Endothelial cell of umbilical vein (primary cell): ENCODE measurements around the gene DZIP3. TPM values are rescaled to one million over a fixed set of nuclear protein-coding genes. Genes with fewer than 3 reads are reported as not detected.

Experiments
- BruUV-seq: library from RNA; stranded (reverse); fragments of 400-500 nt; replicated peaks from 2 replicates; lab custom pipeline; 2021; lab: Mats Ljungman, UMichigan
- CTCF ChIA-PET: fragments of 300-600, 350-600 bp; sonication (Branson Sonifier 250); formaldehyde crosslinking; loops from one replicate; lab custom pipeline; 2021; ENCODE audit warnings: antibody characterized with exemption, inconsistent platforms; lab: Charles Lee
- POLR2A ChIA-PET: fragments of 300-600, 350-600 bp; sonication (Branson Sonifier 250); formaldehyde crosslinking; loops from one replicate; lab custom pipeline; 2021; ENCODE audit warnings: antibody characterized with exemption, inconsistent platforms; lab: Charles Lee
- DNase-seq: peaks from one replicate; pipeline ENCODE4 v3.0.0-alpha.2; 2011; ENCODE audit warnings: low read depth, low spot score
- FAIRE-seq: peaks from 2 replicates; lab custom pipeline; 2011; peaks lifted over from hg19 to GRCh38; lab: Jason Lieb, UNC
- H2AFZ ChIP-seq: 2 replicates; pipeline ENCODE4 v1.6.0; 2012; ENCODE audit warnings: low read depth, low read length, control low read depth, inconsistent platforms
- H3K27ac ChIP-seq: 2 replicates; pipeline ENCODE4 v1.5.1; 2011; ENCODE audit warnings: low read depth, mild to moderate bottlenecking, control low read depth, low read length, moderate library complexity; ENCODE audit not compliant: insufficient read depth
- H3K27me3 ChIP-seq, 2 experiments: 2 replicates each; pipeline versions ENCODE4 v1.6.0 to v1.6.1; 2011; ENCODE audit warnings: low read length in 2 of 2, mixed read lengths in 1 of 2; ENCODE audit not compliant: control insufficient read depth in 2 of 2, insufficient read depth in 2 of 2
- H3K36me3 ChIP-seq, 2 experiments: 2 replicates in 1 of 2; 3 replicates in 1 of 2; pipeline ENCODE4 v1.5.1; 2011; ENCODE audit warnings: low read length in 2 of 2, mild to moderate bottlenecking in 1 of 2, moderate library complexity in 1 of 2; ENCODE audit not compliant: control insufficient read depth in 2 of 2, insufficient read depth in 2 of 2; ENCODE audit errors: extremely low read depth in 1 of 2
- H3K4me1 ChIP-seq: 3 replicates; pipeline ENCODE4 v1.5.1; 2011; ENCODE audit warnings: mild to moderate bottlenecking, low read length; ENCODE audit not compliant: control insufficient read depth, insufficient read depth; ENCODE audit errors: extremely low read depth
- H3K4me2 ChIP-seq: 2 replicates; pipeline ENCODE4 v1.6.1; 2011; ENCODE audit warnings: low read length, control low read depth, mixed read lengths; ENCODE audit not compliant: insufficient read depth
- H3K4me3 ChIP-seq, 3 experiments: fragments of 200-600 bp in 1 of 3; sonication (generic), shearing (Covaris generic) in 1 of 3; replicated peaks in 1 of 3; 2 replicates each; pipeline ENCODE4 v1.5.1; 2011 to 2016; ENCODE audit warnings: control low read depth in 3 of 3, low read length in 3 of 3, mild to moderate bottlenecking in 2 of 3, inconsistent platforms in 1 of 3, low read depth in 1 of 3, moderate library complexity in 1 of 3; ENCODE audit not compliant: insufficient read depth in 1 of 3
- H3K79me2 ChIP-seq: 2 replicates; pipeline ENCODE4 v1.6.0; 2012; ENCODE audit warnings: low read length, inconsistent platforms; ENCODE audit not compliant: control insufficient read depth, insufficient read depth
- H3K9ac ChIP-seq: replicated peaks from 2 replicates; pipeline ENCODE3; 2011; ENCODE audit warnings: low read length, control low read depth; ENCODE audit not compliant: insufficient read depth; ENCODE audit errors: extremely low read depth
- H3K9me1 ChIP-seq: replicated peaks from 3 replicates; pipeline ENCODE4 v1.6.0; 2011; ENCODE audit warnings: mild to moderate bottlenecking, low read length; ENCODE audit not compliant: control insufficient read depth, insufficient read depth; ENCODE audit errors: extremely low read depth
- H3K9me3 ChIP-seq: replicated peaks from 2 replicates; pipeline ENCODE4 v1.5.1; 2012; ENCODE audit warnings: low read length, inconsistent platforms; ENCODE audit not compliant: control insufficient read depth, insufficient read depth
- H4K20me1 ChIP-seq: replicated peaks from 2 replicates; pipeline ENCODE3; 2011; ENCODE audit warnings: mild to moderate bottlenecking, low read length; ENCODE audit not compliant: control insufficient read depth, insufficient read depth; ENCODE audit errors: extremely low read depth
- EZH2 ChIP-seq: IDR thresholded peaks from 2 replicates; pipeline ENCODE4 v1.6.1; 2012; ENCODE audit warnings: borderline replicate concordance, low read depth, mild to moderate bottlenecking, moderate library complexity, low read length, inconsistent platforms; ENCODE audit not compliant: severe bottlenecking
- FOS ChIP-seq: IDR thresholded peaks from 2 replicates; pipeline ENCODE4 v1.6.1; 2011; ENCODE audit warnings: mild to moderate bottlenecking, low read length, moderate library complexity, borderline replicate concordance; ENCODE audit not compliant: insufficient read depth
- GATA2 ChIP-seq: IDR thresholded peaks from 2 replicates; pipeline ENCODE4 v1.7.0; 2011; ENCODE audit warnings: low read depth, mild to moderate bottlenecking, moderate library complexity, mixed read lengths, low read length; ENCODE audit not compliant: insufficient read length, insufficient read depth
- JUN ChIP-seq: IDR thresholded peaks from 2 replicates; pipeline ENCODE4 v1.6.1; 2011; ENCODE audit warnings: borderline replicate concordance, low read depth; ENCODE audit not compliant: insufficient read length, insufficient read depth
- MYC ChIP-seq: IDR thresholded peaks from one replicate; pipeline ENCODE4 v1.6.1; 2011; ENCODE audit warnings: mild to moderate bottlenecking, low read depth, low read length
- POLR2A ChIP-seq: IDR thresholded peaks from 2 replicates; pipeline ENCODE4 v1.6.1; 2012; ENCODE audit warnings: low read depth, mild to moderate bottlenecking, control low read depth, low read length
- POLR2AphosphoS5 ChIP-seq: IDR thresholded peaks from 2 replicates; pipeline ENCODE4 v1.6.1; 2012; ENCODE audit warnings: low read depth, mild to moderate bottlenecking, control low read depth, low read length, moderate library complexity; ENCODE audit not compliant: insufficient read depth
- dilution Hi-C: fragments of 300-500 bp; cut with MboI; formaldehyde crosslinking; loops from one replicate; pipeline ENCODE4 v1.15.0; 2019; ENCODE audit warnings: low sequenced_read_pairs; ENCODE audit not compliant: extremely low pct_ligation_motif_present
- intact Hi-C: fragments of 100-400 bp; cut with micrococcal nuclease; formaldehyde crosslinking; loops from one replicate; pipeline ENCODE4 v1.10.0; 2022
- polyA plus RNA-seq, 4 experiments: library from polyadenylated mRNA; depleted of rRNA in 3 of 4; stranded (reverse) in 3 of 4; unstranded in 1 of 4; fragments of >200 nt; gene quantifications; 2 replicates each; pipeline versions ENCODE4 v1.2.1 to v1.2.3, GENCODE V29; 2011 to 2012; ENCODE audit warnings: missing spikeins in 1 of 4
- total RNA-seq: library from RNA; stranded (reverse); gene quantifications from 2 replicates; pipeline ENCODE4 v1.2.3, GENCODE V29; 2021
- TF ChIP-seq, protein P1 (sequence below), 2 donors: IDR thresholded peaks; 1 replicate in 1 of 2; 2 replicates in 1 of 2; pipeline ENCODE4 v1.5.1; 2011; ENCODE audit warnings: low read length in 2 of 2, mild to moderate bottlenecking in 2 of 2, moderate library complexity in 2 of 2, control low read depth in 1 of 2, inconsistent platforms in 1 of 2, low read depth in 1 of 2; ENCODE audit not compliant: insufficient read depth in 1 of 2; ENCODE audit errors: extremely low read depth in 1 of 2
- TF ChIP-seq, protein P2 (sequence below): IDR thresholded peaks from 2 replicates; pipeline ENCODE4 v1.6.1; 2011; ENCODE audit not compliant: insufficient read depth, insufficient read length

The DZIP3 gene
- total and polyA plus RNA-seq, 2 donors (not counting 3 experiments of a cell fraction or from before 2014, with no cell fraction given), result 1.9 to 6.5 TPM

DNA sequence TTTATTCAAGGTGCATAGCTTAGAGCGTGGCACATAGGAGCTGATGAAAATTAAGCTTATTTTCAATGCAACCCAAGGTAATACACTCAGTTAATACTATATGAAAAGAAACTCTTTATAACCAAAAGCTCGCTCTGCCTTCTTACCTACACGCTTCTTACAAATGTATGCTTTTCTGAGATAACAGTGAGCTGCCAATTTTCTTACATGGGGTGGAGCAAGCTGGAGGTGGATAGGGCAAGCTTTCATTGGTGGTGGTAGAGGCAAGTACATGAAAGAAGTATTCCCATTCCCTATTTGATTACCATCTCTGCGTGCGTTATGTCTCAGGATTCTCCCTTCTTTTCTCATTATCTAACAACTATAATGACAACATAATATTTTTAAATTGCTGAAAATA is 8.9 kb downstream of the DZIP3 start:
- H3K4me3 ChIP-seq, result no peak overlapping the region
- H3K36me3 ChIP-seq, result no peaks in the 10 kb centered on the region
- intact Hi-C loops, result no loop called here
- H3K27me3 ChIP-seq, result no peaks in the 10 kb centered on the region
- POLR2A ChIA-PET, result no interaction called here
- DNase-seq (no peak), FAIRE-seq (no peak)
- no peak overlapping the region for H3K9ac ChIP-seq
- no peak overlapping the region for H3K27ac ChIP-seq
- no peak overlapping the region for H3K4me2 ChIP-seq
- no peaks in the 10 kb centered on the region for H3K9me1 ChIP-seq
- TF ChIP-seq FOS, result no peak
- TF ChIP-seq GATA2, result no peak
- TF ChIP-seq MYC, result no peak
- TF ChIP-seq, protein P1, sequence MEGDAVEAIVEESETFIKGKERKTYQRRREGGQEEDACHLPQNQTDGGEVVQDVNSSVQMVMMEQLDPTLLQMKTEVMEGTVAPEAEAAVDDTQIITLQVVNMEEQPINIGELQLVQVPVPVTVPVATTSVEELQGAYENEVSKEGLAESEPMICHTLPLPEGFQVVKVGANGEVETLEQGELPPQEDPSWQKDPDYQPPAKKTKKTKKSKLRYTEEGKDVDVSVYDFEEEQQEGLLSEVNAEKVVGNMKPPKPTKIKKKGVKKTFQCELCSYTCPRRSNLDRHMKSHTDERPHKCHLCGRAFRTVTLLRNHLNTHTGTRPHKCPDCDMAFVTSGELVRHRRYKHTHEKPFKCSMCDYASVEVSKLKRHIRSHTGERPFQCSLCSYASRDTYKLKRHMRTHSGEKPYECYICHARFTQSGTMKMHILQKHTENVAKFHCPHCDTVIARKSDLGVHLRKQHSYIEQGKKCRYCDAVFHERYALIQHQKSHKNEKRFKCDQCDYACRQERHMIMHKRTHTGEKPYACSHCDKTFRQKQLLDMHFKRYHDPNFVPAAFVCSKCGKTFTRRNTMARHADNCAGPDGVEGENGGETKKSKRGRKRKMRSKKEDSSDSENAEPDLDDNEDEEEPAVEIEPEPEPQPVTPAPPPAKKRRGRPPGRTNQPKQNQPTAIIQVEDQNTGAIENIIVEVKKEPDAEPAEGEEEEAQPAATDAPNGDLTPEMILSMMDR (IDR thresholded peaks at IDR 0.05; ENCODE audit: extremely low read depth in 1 of 2, insufficient read depth in 1 of 2, low read depth in 1 of 2, low read length in 2 of 2), result no peak
- TF ChIP-seq POLR2AphosphoS5, result no peak
- no peak for TF ChIP-seq EZH2
- TF ChIP-seq, protein P2, sequence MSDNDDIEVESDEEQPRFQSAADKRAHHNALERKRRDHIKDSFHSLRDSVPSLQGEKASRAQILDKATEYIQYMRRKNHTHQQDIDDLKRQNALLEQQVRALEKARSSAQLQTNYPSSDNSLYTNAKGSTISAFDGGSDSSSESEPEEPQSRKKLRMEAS, result no peak
- TF ChIP-seq POLR2A, result no peak
- no peak for TF ChIP-seq JUN
- CTCF ChIA-PET, result interaction anchor here (0.8 to 1.5 kb wide), 3 partner anchors 10 to 26 kb away, joined by 4 read pairs; no protein-coding TSS in a partner anchor
- H3K9me3 ChIP-seq, result no peaks in the 10 kb centered on the region
- no peak overlapping the region for H2AFZ ChIP-seq
- H3K4me1 ChIP-seq, result peaks cover 1% of the 10 kb centered on the region
- no peaks in the 10 kb centered on the region for H4K20me1 ChIP-seq
- BruUV-seq, result no TSS peak
- H3K79me2 ChIP-seq, result no peaks in the 10 kb centered on the region
- dilution Hi-C loops, result no loop called here
